Muscle layer of duodenum (tissue), 2 donors: ENCODE results near the gene DHRS2.
"Not testable (repeated sequence)": the region's sequence is repeated elsewhere in the genome, so short reads cannot be mapped to it uniquely, and the experiment has no call there.

Source experiments
- H3K27ac ChIP-seq: one replicate; pipeline ENCODE4 v1.7.0; 2013; ENCODE audit warnings: mild to moderate bottlenecking, low read length
- H3K27me3 ChIP-seq: one replicate; pipeline ENCODE4 v1.7.0; 2013; ENCODE audit warnings: low read depth, mild to moderate bottlenecking, control low read depth, low read length
- H3K36me3 ChIP-seq, 2 donors: one replicate each; pipeline ENCODE4 v1.7.0; 2013; ENCODE audit warnings: low read length in 2 of 2, control low read depth in 1 of 2, mild to moderate bottlenecking in 1 of 2; ENCODE audit not compliant: insufficient read depth in 2 of 2, control insufficient read depth in 1 of 2
- H3K4me1 ChIP-seq, 2 donors: one replicate each; pipeline ENCODE4 v1.7.0; 2013; ENCODE audit warnings: low read length in 2 of 2, mild to moderate bottlenecking in 2 of 2, control low read depth in 1 of 2, moderate library complexity in 1 of 2; ENCODE audit not compliant: insufficient read depth in 2 of 2, control insufficient read depth in 1 of 2
- H3K4me3 ChIP-seq, 2 donors: one replicate each; pipeline ENCODE4 v1.7.0; 2013; ENCODE audit warnings: low read length in 2 of 2, low read depth in 1 of 2, mild to moderate bottlenecking in 1 of 2
- H3K9me3 ChIP-seq, 2 donors: one replicate each; pipeline ENCODE4 v1.7.0; 2013; ENCODE audit warnings: low read length in 2 of 2, control low read depth in 1 of 2, mild to moderate bottlenecking in 1 of 2; ENCODE audit not compliant: control insufficient read depth in 1 of 2
- donor health status: healthy.

The DHRS2 gene

GRCh38 chr14:23636317-23637211, at the start of gene DHRS2:
Gene DHRS2 (plus strand): TSS chr14:23636364. CDS start chr14:23638865, 2,501 bp downstream.
- Histone ChIP-seq H3K27ac (no peak within 1 kb of the TSS), H3K9me3 (no peaks in the 10 kb centered on the region), H3K4me1 (peaks cover 7 to 8% of the 10 kb centered on the region in 2 donors), H3K36me3 (no peaks in the 10 kb centered on the region), H3K4me3 (no peak within 1 kb of the TSS), H3K27me3 (no peaks in the 10 kb centered on the region)

GRCh38 chr14:23588884-23589598, 47.1 kb upstream of the DHRS2 start:
- no peaks in the 10 kb centered on the region for H3K9me3 ChIP-seq
- H3K4me3 ChIP-seq: no peak overlapping the region
- H3K36me3 ChIP-seq: no peaks in the 10 kb centered on the region
- no peaks in the 10 kb centered on the region for H3K4me1 ChIP-seq
- H3K27me3 ChIP-seq: no peaks in the 10 kb centered on the region
- H3K27ac ChIP-seq: no peak overlapping the region

- H3K4me3 ChIP-seq: no peak overlapping the region
- no peaks in the 10 kb centered on the region for H3K4me1 ChIP-seq
- H3K27ac ChIP-seq: no peak overlapping the region
- no peaks in the 10 kb centered on the region for H3K9me3 ChIP-seq
- no peaks in the 10 kb centered on the region for H3K27me3 ChIP-seq
- H3K36me3 ChIP-seq: no peaks in the 10 kb centered on the region
Measured at GRCh38 chr14:23589606-23590005, 46.6 kb upstream of the DHRS2 start.

- Histone ChIP-seq H3K36me3 (no peaks in the 10 kb centered on the region), H3K4me1 (no peaks in the 10 kb centered on the region), H3K27me3 (no peaks in the 10 kb centered on the region), H3K9me3 (no peaks in the 10 kb centered on the region), H3K4me3 (no peak overlapping the region), H3K27ac (no peak overlapping the region)
Measured at GRCh38 chr14:23590198-23590597, 46.0 kb upstream of the DHRS2 start.

GRCh38 chr14:23594191-23594590, 42.0 kb upstream of the DHRS2 start:
- H3K4me3 ChIP-seq, H3K9me3 ChIP-seq, H3K4me1 ChIP-seq, H3K27me3 ChIP-seq, H3K27ac ChIP-seq, H3K36me3 ChIP-seq: not testable (repeated sequence)

GRCh38 chr14:23600322-23600707, 35.8 kb upstream of the DHRS2 start:
- Histone ChIP-seq H3K4me1 (no peaks in the 10 kb centered on the region), H3K36me3 (no peaks in the 10 kb centered on the region)

GRCh38 chr14:23600806-23601205, 35.4 kb upstream of the DHRS2 start:
- no peaks in the 10 kb centered on the region for H3K27me3 ChIP-seq
- no peaks in the 10 kb centered on the region for H3K9me3 ChIP-seq
- H3K4me1 ChIP-seq: no peaks in the 10 kb centered on the region
- no peak overlapping the region for H3K27ac ChIP-seq
- H3K36me3 ChIP-seq: no peaks in the 10 kb centered on the region
- H3K4me3 ChIP-seq: no peak overlapping the region

More at GRCh38 chr14:23600322-23600707, 35.8 kb upstream of the DHRS2 start:
- no peaks in the 10 kb centered on the region for H3K27me3 ChIP-seq
- H3K9me3 ChIP-seq: no peaks in the 10 kb centered on the region
- no peak overlapping the region for H3K27ac ChIP-seq
- no peak overlapping the region for H3K4me3 ChIP-seq

GRCh38 chr14:23601424-23601823, 34.7 kb upstream of the DHRS2 start:
- H3K4me1 ChIP-seq: no peaks in the 10 kb centered on the region
- no peaks in the 10 kb centered on the region for H3K27me3 ChIP-seq
- H3K9me3 ChIP-seq: no peaks in the 10 kb centered on the region
- H3K4me3 ChIP-seq: no peak overlapping the region
- H3K36me3 ChIP-seq: no peaks in the 10 kb centered on the region
- H3K27ac ChIP-seq: no peak overlapping the region

GRCh38 chr14:23601845-23602180, 34.4 kb upstream of the DHRS2 start:
- H3K4me1 ChIP-seq: no peaks in the 10 kb centered on the region
- H3K4me3 ChIP-seq: no peak overlapping the region
- no peak overlapping the region for H3K27ac ChIP-seq
- no peaks in the 10 kb centered on the region for H3K36me3 ChIP-seq
- H3K27me3 ChIP-seq: no peaks in the 10 kb centered on the region
- H3K9me3 ChIP-seq: no peaks in the 10 kb centered on the region

GRCh38 chr14:23602181-23603095, 33.7 kb upstream of the DHRS2 start:
- no peak overlapping the region for H3K27ac ChIP-seq
- H3K27me3 ChIP-seq: no peaks in the 10 kb centered on the region
- no peaks in the 10 kb centered on the region for H3K9me3 ChIP-seq
- H3K36me3 ChIP-seq: no peaks in the 10 kb centered on the region
- no peaks in the 10 kb centered on the region for H3K4me1 ChIP-seq
- no peak overlapping the region for H3K4me3 ChIP-seq

- no peaks in the 10 kb centered on the region for H3K27me3 ChIP-seq
- no peaks in the 10 kb centered on the region for H3K4me1 ChIP-seq
- no peaks in the 10 kb centered on the region for H3K36me3 ChIP-seq
- no peak overlapping the region for H3K27ac ChIP-seq
- H3K4me3 ChIP-seq: no peak overlapping the region
- H3K9me3 ChIP-seq: no peaks in the 10 kb centered on the region
Measured at GRCh38 chr14:23603103-23603502, 33.1 kb upstream of the DHRS2 start.
